K562 treated with DMSO at 1 percent for 48 hours (cell line): ENCODE results near the gene CPNE2. TPM values are rescaled to one million over a fixed set of nuclear protein-coding genes. Genes with fewer than 3 reads are reported as not detected.

ENCODE experiments used
- total RNA-seq: library from RNA; unstranded; fragments of 300-600 nt; gene quantifications from 2 replicates; pipeline ENCODE4 v1.2.3, GENCODE V29; 2022; ENCODE audit warnings: low replicate concordance; ENCODE audit errors: extremely low read depth

Gene CPNE2
- not detected in 2 replicates for total RNA-seq

DNA sequence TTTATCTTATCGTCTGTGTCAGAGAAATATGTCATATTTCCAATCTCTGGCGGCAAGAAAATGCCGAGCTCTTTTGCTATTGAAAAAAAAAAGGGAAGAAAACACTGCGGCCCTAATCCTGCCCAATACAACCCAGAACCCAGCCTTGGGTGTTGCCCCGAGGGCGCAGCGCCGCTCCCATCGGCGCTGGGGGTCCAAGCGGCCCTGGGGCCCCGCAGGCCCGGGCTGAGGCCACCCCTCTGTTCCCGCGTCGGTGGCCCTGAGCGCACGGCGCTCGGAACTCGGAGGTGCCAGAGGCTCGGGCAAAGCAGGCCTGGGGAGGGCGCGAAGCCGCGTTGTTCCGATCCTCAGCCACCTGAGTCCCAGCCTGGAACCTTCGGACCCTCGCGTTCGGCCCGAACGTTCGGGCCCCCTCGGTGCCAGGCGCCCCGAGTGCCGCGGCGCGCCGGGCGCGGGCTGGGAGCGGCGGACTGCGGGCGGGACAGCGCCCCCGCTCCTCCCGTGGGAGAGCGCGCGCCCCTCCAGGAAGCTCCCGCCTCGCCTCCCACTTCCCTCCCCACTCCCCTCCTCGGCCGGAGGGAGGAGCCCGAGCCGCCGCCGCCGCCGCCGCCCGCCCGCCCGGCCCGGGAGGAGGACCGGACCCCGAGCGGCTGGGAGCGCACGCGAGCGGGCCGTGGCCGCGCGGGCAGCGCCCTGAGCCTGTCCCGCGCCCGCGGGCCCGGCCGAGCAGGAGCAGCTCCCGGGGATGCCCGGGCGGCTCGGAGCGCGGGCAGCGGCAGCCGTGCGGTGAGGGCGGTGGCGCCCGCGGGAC lies at the start of gene CPNE2:
TSS of gene CPNE2 (plus strand) at position 609 of the 811 bp plus-strand sequence. CDS start 18,160 bp downstream, outside the sequence.

DNA sequence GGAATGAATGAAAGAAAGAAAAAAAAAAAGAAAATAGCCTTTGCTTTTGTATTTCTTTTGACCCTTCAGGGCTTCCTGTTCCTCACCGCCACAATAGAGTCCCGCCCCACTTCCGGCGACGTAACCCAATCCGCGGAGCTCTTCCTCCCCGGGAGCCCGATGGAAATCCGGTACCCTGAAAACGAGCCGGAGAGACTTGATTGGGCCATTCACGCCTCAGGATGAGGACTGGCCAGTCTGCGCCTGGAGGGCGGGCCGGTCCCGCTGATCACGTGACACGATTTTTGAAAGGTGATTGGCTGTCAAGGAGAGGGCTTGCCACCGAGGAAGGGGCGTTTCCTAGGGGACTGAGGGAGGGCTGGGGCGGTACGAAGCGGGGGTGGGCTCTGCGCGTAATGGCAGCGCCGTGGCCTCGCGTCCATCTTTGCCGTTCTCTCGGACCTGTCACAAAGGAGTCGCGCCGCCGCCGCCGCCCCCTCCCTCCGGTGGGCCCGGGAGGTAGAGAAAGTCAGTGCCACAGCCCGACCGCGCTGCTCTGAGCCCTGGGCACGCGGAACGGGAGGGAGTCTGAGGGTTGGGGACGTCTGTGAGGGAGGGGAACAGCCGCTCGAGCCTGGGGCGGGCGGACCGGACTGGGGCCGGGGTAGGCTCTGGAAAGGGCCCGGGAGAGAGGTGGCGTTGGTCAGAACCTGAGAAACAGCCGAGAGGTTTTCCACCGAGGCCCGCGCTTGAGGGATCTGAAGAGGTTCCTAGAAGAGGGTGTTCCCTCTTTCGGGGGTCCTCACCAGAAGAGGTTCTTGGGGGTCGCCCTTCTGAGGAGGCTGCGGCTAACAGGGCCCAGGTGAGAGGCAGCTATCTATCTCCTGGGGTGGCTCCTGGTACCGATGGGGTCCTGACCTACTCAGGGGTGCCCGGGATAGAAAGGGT lies 93.8 kb downstream of the CPNE2 start, which contains the start of the genes PSME3IP1 and RSPRY1:
TSS of gene PSME3IP1 (minus strand) at position 95 of the 927 bp plus-strand sequence. CDS start 12,185 bp downstream, outside the sequence.
TSS of gene RSPRY1 (plus strand) at position 385 of the 927 bp plus-strand sequence. CDS start 18,330 bp downstream, outside the sequence.

Other genes starting within 250 kb of the CPNE2 start
- gene SLC12A3, start 227.4 kb upstream of the CPNE2 start, total RNA-seq, result not detected in 2 replicates
- not detected in 2 replicates for gene HERPUD1, start 160.4 kb upstream of the CPNE2 start, total RNA-seq
- not detected in 2 replicates for gene CETP, start 130.6 kb upstream of the CPNE2 start, total RNA-seq
- not detected in 2 replicates for gene NLRC5, start 103.0 kb upstream of the CPNE2 start, total RNA-seq
- not detected in 2 replicates for gene PSME3IP1, start 93.5 kb downstream of the CPNE2 start, total RNA-seq
- gene RSPRY1, start 93.7 kb downstream of the CPNE2 start, total RNA-seq, result not detected in 2 replicates
- not detected in 2 replicates for gene ARL2BP, start 152.7 kb downstream of the CPNE2 start, total RNA-seq
- gene PLLP, start 192.1 kb downstream of the CPNE2 start, total RNA-seq, result not detected in 2 replicates